Ishikawa (cell line): ENCODE results near the gene SUFU.
A peak's percentile ranks its signal among the peaks of the same experiment; 100 is the strongest.

Source experiments
- CEBPB ChIP-seq: IDR thresholded peaks from 2 replicates; pipeline ENCODE4 v1.6.1; 2012
- CREB1 ChIP-seq: IDR thresholded peaks from 2 replicates; pipeline ENCODE4 v1.6.1; 2012; ENCODE audit warnings: low read depth
- EGR1 ChIP-seq: IDR thresholded peaks from 2 replicates; pipeline ENCODE4 v1.6.1; 2012
- EP300 ChIP-seq: IDR thresholded peaks from 2 replicates; pipeline ENCODE4 v1.6.1; 2012; ENCODE audit warnings: borderline replicate concordance
- FOXM1 ChIP-seq: IDR thresholded peaks from 2 replicates; pipeline ENCODE4 v1.6.1; 2012; ENCODE audit warnings: low read depth, borderline replicate concordance
- MAX ChIP-seq: IDR thresholded peaks from 2 replicates; pipeline ENCODE4 v1.6.1; 2012
- NFIC ChIP-seq: IDR thresholded peaks from 2 replicates; pipeline ENCODE4 v1.6.1; 2012
- RAD21 ChIP-seq: IDR thresholded peaks from 2 replicates; pipeline ENCODE4 v1.6.1; 2012; ENCODE audit warnings: low read depth
- REST ChIP-seq: IDR thresholded peaks from 2 replicates; pipeline ENCODE4 v1.6.1; 2012; ENCODE audit warnings: low read depth, mild to moderate bottlenecking
- TAF1 ChIP-seq: IDR thresholded peaks from 2 replicates; pipeline ENCODE4 v1.6.1; 2012; ENCODE audit warnings: low read depth, mild to moderate bottlenecking
- TCF12 ChIP-seq: IDR thresholded peaks from 2 replicates; pipeline ENCODE4 v1.6.1; 2012; ENCODE audit warnings: low read depth
- TEAD4 ChIP-seq: IDR thresholded peaks from 2 replicates; pipeline ENCODE4 v1.6.1; 2012
- USF1 ChIP-seq: IDR thresholded peaks from 2 replicates; pipeline ENCODE4 v1.6.1; 2012
- YY1 ChIP-seq: IDR thresholded peaks from 2 replicates; pipeline ENCODE4 v1.6.1; 2012; ENCODE audit warnings: low read depth
- ZBTB7A ChIP-seq: IDR thresholded peaks from 2 replicates; pipeline ENCODE4 v1.6.1; 2012; ENCODE audit warnings: low read depth

SUFU gene

GRCh38 chr10:102564209-102564834 is 60.5 kb downstream of the SUFU start:
- no peak for TF ChIP-seq ZBTB7A
- TF ChIP-seq USF1, result no peak
- TF ChIP-seq TCF12, result no peak
- no peak for TF ChIP-seq NFIC
- no peak for TF ChIP-seq YY1
- TF ChIP-seq TAF1, result no peak
- no peak for TF ChIP-seq EGR1
- no peak for TF ChIP-seq REST
- TF ChIP-seq RAD21, result no peak
- no peak for TF ChIP-seq MAX
- TF ChIP-seq TEAD4, result no peak
- no peak for TF ChIP-seq CEBPB

- TF ChIP-seq ZBTB7A (no peak), CREB1 (no peak), MAX (no peak), TAF1 (no peak), TCF12 (no peak), RAD21 (no peak), CEBPB (no peak)
Measured at GRCh38 chr10:102565793-102566192, 62.0 kb downstream of the SUFU start.

GRCh38 chr10:102578782-102579181 is 75.0 kb downstream of the SUFU start:
- TF ChIP-seq RAD21 (no peak), REST (no peak), CREB1 (no peak)

GRCh38 chr10:102579328-102579727 is 75.6 kb downstream of the SUFU start:
- no peak for TF ChIP-seq TAF1
- no peak for TF ChIP-seq EGR1
- no peak for TF ChIP-seq TCF12
- TF ChIP-seq ZBTB7A, result no peak
- no peak for TF ChIP-seq CREB1
- no peak for TF ChIP-seq NFIC
- no peak for TF ChIP-seq TEAD4
- TF ChIP-seq RAD21, result no peak
- TF ChIP-seq YY1, result no peak
- no peak for TF ChIP-seq MAX
- no peak for TF ChIP-seq EP300
- no peak for TF ChIP-seq USF1
- TF ChIP-seq CEBPB, result no peak
- no peak for TF ChIP-seq REST
- no peak for TF ChIP-seq FOXM1

GRCh38 chr10:102580230-102580629 is 76.5 kb downstream of the SUFU start:
- 0 out of 2 replicates have a peak, but pooled peaks have one; percentile 17 for TF ChIP-seq CEBPB
- no peak for TF ChIP-seq EP300
- no peak for TF ChIP-seq USF1
